ENCODE measurements around the gene MLN.

MLN gene

GRCh38 chr6:33776764-33777163 lies 27.0 kb downstream of the MLN start:
- WGBS = 96% methylated on average over 13 of the region's 13 CpGs
- peaks cover 40% of the 10 kb centered on the region for H3K4me1 ChIP-seq (ENCODE audit: insufficient read depth, low read length)
- no peaks in the 10 kb centered on the region for H3K27me3 ChIP-seq (ENCODE audit: insufficient read depth, low read length)
- peaks cover 84% of the 10 kb centered on the region for H3K36me3 ChIP-seq (ENCODE audit: insufficient read depth, low read length)
- no peak overlapping the region for H3K9ac ChIP-seq (ENCODE audit: low read depth, low read length)
- no peaks in the 10 kb centered on the region for H3K9me3 ChIP-seq (ENCODE audit: insufficient read depth, low read depth, low read length)
- no peak overlapping the region for H3K4me3 ChIP-seq (ENCODE audit: low read length)
- H3K27ac ChIP-seq (ENCODE audit: low read depth, low read length) = no peak overlapping the region

- 96% methylated on average over 4 of the region's 4 CpGs for WGBS
- no peaks in the 10 kb centered on the region for H3K27me3 ChIP-seq (ENCODE audit: insufficient read depth, low read length)
Measured at GRCh38 chr6:33776186-33776585, 27.6 kb downstream of the MLN start.

GRCh38 chr6:33774774-33775173 lies 29.0 kb downstream of the MLN start:
- Histone ChIP-seq H3K9me3 (ENCODE audit: insufficient read depth, low read depth, low read length) (no peaks in the 10 kb centered on the region), H3K27ac (ENCODE audit: low read depth, low read length) (no peak overlapping the region), H3K27me3 (ENCODE audit: insufficient read depth, low read length) (no peaks in the 10 kb centered on the region), H3K4me3 (ENCODE audit: low read length) (no peak overlapping the region), H3K4me1 (ENCODE audit: insufficient read depth, low read length) (peaks cover 37% of the 10 kb centered on the region), H3K36me3 (ENCODE audit: insufficient read depth, low read length) (peaks cover 72% of the 10 kb centered on the region), H3K9ac (ENCODE audit: low read depth, low read length) (no peak overlapping the region)
- 94% methylated on average over 3 of the region's 3 CpGs for WGBS

More at GRCh38 chr6:33776186-33776585, 27.6 kb downstream of the MLN start:
- H3K9ac ChIP-seq (ENCODE audit: low read depth, low read length) = no peak overlapping the region
- no peak overlapping the region for H3K4me3 ChIP-seq (ENCODE audit: low read length)
- no peak overlapping the region for H3K27ac ChIP-seq (ENCODE audit: low read depth, low read length)
- peaks cover 37% of the 10 kb centered on the region for H3K4me1 ChIP-seq (ENCODE audit: insufficient read depth, low read length)
- no peaks in the 10 kb centered on the region for H3K9me3 ChIP-seq (ENCODE audit: insufficient read depth, low read depth, low read length)
- peaks cover 84% of the 10 kb centered on the region for H3K36me3 ChIP-seq (ENCODE audit: insufficient read depth, low read length)

GRCh38 chr6:33772902-33773472 lies 30.8 kb downstream of the MLN start:
- H3K27me3 ChIP-seq (ENCODE audit: insufficient read depth, low read length) = no peaks in the 10 kb centered on the region
- no peak overlapping the region for H3K4me3 ChIP-seq (ENCODE audit: low read length)
- WGBS = 86% methylated on average over 6 of the region's 6 CpGs
- H3K9ac ChIP-seq (ENCODE audit: low read depth, low read length) = no peak overlapping the region
- no peaks in the 10 kb centered on the region for H3K9me3 ChIP-seq (ENCODE audit: insufficient read depth, low read depth, low read length)
- H3K36me3 ChIP-seq (ENCODE audit: insufficient read depth, low read length) = peaks cover 55% of the 10 kb centered on the region
- H3K27ac ChIP-seq (ENCODE audit: low read depth, low read length) = no peak overlapping the region
- peaks cover 28% of the 10 kb centered on the region for H3K4me1 ChIP-seq (ENCODE audit: insufficient read depth, low read length)

DNA sequence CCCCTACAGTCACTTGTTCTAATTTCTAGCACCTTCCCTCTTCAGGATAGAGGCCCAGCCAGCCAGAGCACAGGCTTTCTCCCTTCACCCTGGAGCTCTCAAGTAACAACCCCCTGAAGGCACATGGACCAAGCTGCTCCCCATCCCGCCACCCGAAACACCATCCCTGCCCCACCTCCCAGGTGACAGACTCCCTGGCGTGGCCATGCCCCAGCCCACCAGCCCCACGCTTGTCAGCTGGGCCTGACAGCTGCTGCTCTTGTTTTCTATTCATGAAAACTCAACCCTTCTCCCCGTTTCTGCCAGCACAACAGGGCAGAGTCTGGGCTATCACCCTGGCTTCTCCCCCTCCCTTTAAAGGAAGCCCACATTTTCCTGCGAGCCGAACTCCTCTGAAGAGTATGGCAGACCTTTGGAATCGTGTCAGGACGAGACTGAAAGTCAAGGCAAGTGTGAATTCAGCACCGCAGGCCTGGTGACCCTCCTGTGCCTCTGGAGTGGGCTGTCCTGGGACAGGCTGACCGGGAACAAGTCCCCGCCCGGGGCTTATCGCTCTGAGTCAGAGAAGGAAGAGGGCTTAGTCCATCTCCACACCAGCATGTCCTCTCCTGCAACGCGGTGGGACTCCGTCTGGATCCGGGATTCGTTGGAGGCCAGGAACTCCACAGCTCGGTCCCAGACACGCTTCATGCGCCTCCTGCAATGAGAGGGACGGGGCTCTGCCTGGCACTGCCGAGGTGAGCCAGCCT lies 31.5 kb downstream of the MLN start:
- Histone ChIP-seq H3K4me1 (ENCODE audit: insufficient read depth, low read length) (peaks cover 28% of the 10 kb centered on the region), H3K27ac (ENCODE audit: low read depth, low read length) (peak overlapping the region; percentile 57; the same call in 1 of the 2 replicates), H3K27me3 (ENCODE audit: insufficient read depth, low read length) (no peaks in the 10 kb centered on the region), H3K36me3 (ENCODE audit: insufficient read depth, low read length) (peaks cover 47% of the 10 kb centered on the region), H3K9ac (ENCODE audit: low read depth, low read length) (no peak overlapping the region), H3K9me3 (ENCODE audit: insufficient read depth, low read depth, low read length) (no peaks in the 10 kb centered on the region), H3K4me3 (ENCODE audit: low read length) (no peak overlapping the region)
- WGBS = 88% methylated on average over 24 of the region's 24 CpGs

- Histone ChIP-seq H3K4me1 (ENCODE audit: insufficient read depth, low read length) (peaks cover 28% of the 10 kb centered on the region), H3K36me3 (ENCODE audit: insufficient read depth, low read length) (peaks cover 39% of the 10 kb centered on the region), H3K4me3 (ENCODE audit: low read length) (no peak overlapping the region), H3K27me3 (ENCODE audit: insufficient read depth, low read length) (no peaks in the 10 kb centered on the region), H3K27ac (ENCODE audit: low read depth, low read length) (peak overlapping the region; percentile 58; the same call in 1 of the 2 replicates), H3K9me3 (ENCODE audit: insufficient read depth, low read depth, low read length) (no peaks in the 10 kb centered on the region), H3K9ac (ENCODE audit: low read depth, low read length) (no peak overlapping the region)
- WGBS = 13% methylated on average over 47 of the region's 47 CpGs
Measured at GRCh38 chr6:33771146-33772081, 32.4 kb downstream of the MLN start.

- 52% methylated on average over 3 of the region's 3 CpGs for WGBS
- H3K9me3 ChIP-seq (ENCODE audit: insufficient read depth, low read depth, low read length) = no peaks in the 10 kb centered on the region
- peak overlapping the region; percentile 58 for H3K27ac ChIP-seq (ENCODE audit: low read depth, low read length)
- H3K9ac ChIP-seq (ENCODE audit: low read depth, low read length) = no peak overlapping the region
- H3K4me3 ChIP-seq (ENCODE audit: low read length) = no peak overlapping the region
- H3K4me1 ChIP-seq (ENCODE audit: insufficient read depth, low read length) = peaks cover 28% of the 10 kb centered on the region
- H3K36me3 ChIP-seq (ENCODE audit: insufficient read depth, low read length) = peaks cover 33% of the 10 kb centered on the region
- no peaks in the 10 kb centered on the region for H3K27me3 ChIP-seq (ENCODE audit: insufficient read depth, low read length)
Measured at GRCh38 chr6:33770833-33771145, 33.0 kb downstream of the MLN start.

- Histone ChIP-seq H3K36me3 (ENCODE audit: insufficient read depth, low read length) (peaks cover 28% of the 10 kb centered on the region), H3K27ac (ENCODE audit: low read depth, low read length) (peak overlapping the region; percentile 58), H3K9ac (ENCODE audit: low read depth, low read length) (no peak overlapping the region; the same call in 1 of the 2 replicates), H3K9me3 (ENCODE audit: insufficient read depth, low read depth, low read length) (no peaks in the 10 kb centered on the region), H3K4me3 (ENCODE audit: low read length) (no peak overlapping the region), H3K27me3 (ENCODE audit: insufficient read depth, low read length) (no peaks in the 10 kb centered on the region), H3K4me1 (ENCODE audit: insufficient read depth, low read length) (peaks cover 28% of the 10 kb centered on the region)
- 49% methylated on average over 12 of the region's 14 CpGs for WGBS
Measured at GRCh38 chr6:33770124-33770832, 33.5 kb downstream of the MLN start.

GRCh38 chr6:33769248-33769821 lies 34.5 kb downstream of the MLN start:
- Histone ChIP-seq H3K9me3 (ENCODE audit: insufficient read depth, low read depth, low read length) (no peaks in the 10 kb centered on the region), H3K4me3 (ENCODE audit: low read length) (no peak overlapping the region), H3K4me1 (ENCODE audit: insufficient read depth, low read length) (peaks cover 28% of the 10 kb centered on the region), H3K27me3 (ENCODE audit: insufficient read depth, low read length) (no peaks in the 10 kb centered on the region), H3K27ac (ENCODE audit: low read depth, low read length) (no peak overlapping the region; the same call in 1 of the 2 replicates), H3K36me3 (ENCODE audit: insufficient read depth, low read length) (peaks cover 19% of the 10 kb centered on the region), H3K9ac (ENCODE audit: low read depth, low read length) (no peak overlapping the region)
- WGBS = 90% methylated on average over 10 of the region's 10 CpGs

GRCh38 chr6:33768644-33769120 lies 35.1 kb downstream of the MLN start:
- H3K4me3 ChIP-seq (ENCODE audit: low read length) = no peak overlapping the region
- H3K9ac ChIP-seq (ENCODE audit: low read depth, low read length) = no peak overlapping the region
- peaks cover 17% of the 10 kb centered on the region for H3K36me3 ChIP-seq (ENCODE audit: insufficient read depth, low read length)
- H3K27ac ChIP-seq (ENCODE audit: low read depth, low read length) = no peak overlapping the region
- H3K9me3 ChIP-seq (ENCODE audit: insufficient read depth, low read depth, low read length) = no peaks in the 10 kb centered on the region
- peaks cover 28% of the 10 kb centered on the region for H3K4me1 ChIP-seq (ENCODE audit: insufficient read depth, low read length)
- 56% methylated on average over 7 of the region's 7 CpGs for WGBS
- H3K27me3 ChIP-seq (ENCODE audit: insufficient read depth, low read length) = no peaks in the 10 kb centered on the region
